HPDE6-E6E7 (cell line): ENCODE data around the gene HLA-DOB.
"Not testable (repeated sequence)": the region's sequence is repeated elsewhere in the genome, so short reads cannot be mapped to it uniquely, and the experiment has no call there.

Experiments used
- DNase-seq: peaks from one replicate; pipeline ENCODE4 v3.0.0; 2011; ENCODE audit warnings: missing footprints; ENCODE audit errors: extremely low spot score

The HLA-DOB gene

GRCh38 chr6:32815115-32815514 is 1.7 kb downstream of the HLA-DOB start:
- no peak for DNase-seq

- peak; percentile 62 for DNase-seq
These were observed 2.7 kb downstream of the HLA-DOB start for GRCh38 chr6:32814145-32814544.

- no peak for DNase-seq
These were observed 7.6 kb downstream of the HLA-DOB start for GRCh38 chr6:32809171-32809570.

- DNase-seq = no peak
These were observed 9.7 kb downstream of the HLA-DOB start for GRCh38 chr6:32807020-32807580.

- DNase-seq = not testable (repeated sequence)
These were observed 11.4 kb downstream of the HLA-DOB start for GRCh38 chr6:32805404-32805803.

GRCh38 chr6:32803416-32803815 is 13.4 kb downstream of the HLA-DOB start:
- DNase-seq = no peak

GRCh38 chr6:32799740-32800139 is 17.1 kb downstream of the HLA-DOB start:
- DNase-seq = no peak

GRCh38 chr6:32799168-32799567 is 17.6 kb downstream of the HLA-DOB start:
- DNase-seq = no peak

- peak; percentile 63 for DNase-seq
These were observed 19.7 kb downstream of the HLA-DOB start for GRCh38 chr6:32796848-32797776.

- no peak for DNase-seq
These were observed 22.3 kb downstream of the HLA-DOB start for GRCh38 chr6:32794510-32794909.

GRCh38 chr6:32792901-32793435 is 23.8 kb downstream of the HLA-DOB start:
- DNase-seq = no peak

GRCh38 chr6:32790306-32790705 is 26.5 kb downstream of the HLA-DOB start:
- no peak for DNase-seq

- peak; percentile 27 for DNase-seq
These were observed 30.8 kb downstream of the HLA-DOB start for GRCh38 chr6:32785781-32786533.

- not testable (repeated sequence) for DNase-seq
These were observed 33.9 kb downstream of the HLA-DOB start for GRCh38 chr6:32782923-32783322.

GRCh38 chr6:32779036-32779435 is 37.8 kb downstream of the HLA-DOB start:
- no peak for DNase-seq

- no peak for DNase-seq
These were observed 41.7 kb downstream of the HLA-DOB start for GRCh38 chr6:32775071-32775470.

- DNase-seq = no peak
These were observed 42.4 kb downstream of the HLA-DOB start for GRCh38 chr6:32774426-32774825.

- DNase-seq = no peak
These were observed 44.1 kb downstream of the HLA-DOB start for GRCh38 chr6:32772656-32773055.

- no peak for DNase-seq
These were observed 52.8 kb downstream of the HLA-DOB start for GRCh38 chr6:32764048-32764447.

GRCh38 chr6:32763421-32763820 is 53.4 kb downstream of the HLA-DOB start, which contains the start of gene HLA-DQB2:
HLA-DQB2 (minus strand) TSS chr6:32763532; CDS start chr6:32763470, 62 bp downstream.
- no peak for DNase-seq
